ENCODE results near the gene SMARCC2. TPM values are rescaled to one million over a fixed set of nuclear protein-coding genes. Genes with fewer than 3 reads are reported as not detected.

Gene SMARCC2
- total RNA-seq, 4 donors from 2014 or later = 63.8 to 231 (median 135) TPM

GRCh38 chr12:56189918-56190694 is 823 bp upstream of the SMARCC2 start:
- DNase-seq = peak; percentile 86
- no peaks in the 10 kb centered on the region for H3K27me3 ChIP-seq
- in situ Hi-C loops (cut with MboI; ENCODE audit: low pct_ligation_motif_present in 1 of 4, low pct_unique_long_range_greater_than_20kb in 1 of 4, low sequenced_read_pairs in 3 of 4) = loop anchor here in 3 of 4 donors (5.0 to 10.0 kb wide), 4 partner anchors 58 to 277 kb away; partner anchors contain the start of genes SPRYD4 (in 2 of the 3) and ESYT1 (in 1 of the 3)
- TF ChIP-seq POLR2A (IDR thresholded peaks at IDR 0.05) = peak; percentile 31
- TF ChIP-seq CTCF (IDR thresholded peaks at IDR 0.05) = peak in 1 of 5 experiments; percentile 22
- no peak for TF ChIP-seq EP300 (IDR thresholded peaks at IDR 0.05; ENCODE audit: low read depth)
- TF ChIP-seq POLR2AphosphoS5 (IDR thresholded peaks at IDR 0.05) = no peak
- H3K4me3 ChIP-seq = peak overlapping the region; percentile 68 to 99 (median 92)
- peak overlapping the region; percentile 95 to 100 (median 99) for H3K27ac ChIP-seq
- 1 to 2% methylated on average over 27 to 42 of the region's 42 CpGs for WGBS, 2 donors (ENCODE audit: low coverage in 1 of 2)
- intact Hi-C loops (cut with DNase I; ENCODE audit: low total_unique reads) = loop anchor here (2.0 kb wide), 1 partner anchor 71 kb away; the partner anchor contains the start of gene ZC3H10
- no peaks in the 10 kb centered on the region for H3K9me3 ChIP-seq
- peaks cover 12 to 28% (median 22%) of the 10 kb centered on the region in 4 donors for H3K4me1 ChIP-seq
- peaks cover 0 to 10% (median 4%) of the 10 kb centered on the region in 4 donors for H3K36me3 ChIP-seq

GRCh38 chr12:56188778-56189098 is 545 bp downstream of the SMARCC2 start:
- Histone ChIP-seq H3K36me3 (peaks cover 0 to 23% (median 9%) of the 10 kb centered on the region in 4 donors), H3K27me3 (no peaks in the 10 kb centered on the region), H3K27ac (peak overlapping the region; percentile 95 to 100 (median 99)), H3K4me3 (peak overlapping the region; percentile 87 to 99 (median 98)), H3K9me3 (no peaks in the 10 kb centered on the region), H3K4me1 (peaks cover 12 to 28% (median 22%) of the 10 kb centered on the region in 4 donors)
- no peak for DNase-seq
- in situ Hi-C loops (cut with MboI; ENCODE audit: low pct_ligation_motif_present in 1 of 4, low pct_unique_long_range_greater_than_20kb in 1 of 4, low sequenced_read_pairs in 3 of 4) = loop anchor here in 2 of 4 donors (5.0 to 10.0 kb wide), 2 partner anchors 56 to 64 kb away; partner anchors contain the start of gene ESYT1 (in 1 of the 2)
- intact Hi-C loops (cut with DNase I; ENCODE audit: low total_unique reads) = loop anchor here (2.0 kb wide), 1 partner anchor 70 kb away; the partner anchor contains the start of gene ZC3H10
- 1% methylated on average over 15 of the region's 17 CpGs; no CpG with 5 or more reads in 1 of the 2 donors for WGBS, 2 donors (ENCODE audit: low coverage in 1 of 2)
- TF ChIP-seq EP300 (IDR thresholded peaks at IDR 0.05; ENCODE audit: low read depth) = no peak
- TF ChIP-seq CTCF (IDR thresholded peaks at IDR 0.05) = no peak
- TF ChIP-seq POLR2AphosphoS5 (IDR thresholded peaks at IDR 0.05) = no peak
- no peak for TF ChIP-seq POLR2A (IDR thresholded peaks at IDR 0.05)

- in situ Hi-C loops (cut with MboI; ENCODE audit: low pct_ligation_motif_present in 1 of 4, low pct_unique_long_range_greater_than_20kb in 1 of 4, low sequenced_read_pairs in 3 of 4) = loop anchor here in 2 of 4 donors (5.0 to 10.0 kb wide), 2 partner anchors 56 to 63 kb away; partner anchors contain the start of gene ESYT1 (in 1 of the 2)
- 5 to 43% methylated on average over 1 to 10 of the region's 10 CpGs for WGBS, 2 donors (ENCODE audit: low coverage in 1 of 2)
- no peak for DNase-seq
These were observed 1.0 kb downstream of the SMARCC2 start for GRCh38 chr12:56188131-56188777.

More at GRCh38 chr12:56188131-56188777, 1.0 kb downstream of the SMARCC2 start:
- TF ChIP-seq POLR2AphosphoS5 (IDR thresholded peaks at IDR 0.05) = no peak
- no peak for TF ChIP-seq EP300 (IDR thresholded peaks at IDR 0.05; ENCODE audit: low read depth)
- TF ChIP-seq CTCF (IDR thresholded peaks at IDR 0.05) = no peak
- TF ChIP-seq POLR2A (IDR thresholded peaks at IDR 0.05) = no peak
- Histone ChIP-seq H3K4me3 (peak overlapping the region; percentile 87 to 99 (median 98)), H3K36me3 (peaks cover 0 to 26% (median 12%) of the 10 kb centered on the region in 4 donors), H3K9me3 (no peaks in the 10 kb centered on the region), H3K27ac (peak overlapping the region; percentile 95 to 100 (median 99)), H3K4me1 (peaks cover 12 to 28% (median 22%) of the 10 kb centered on the region in 4 donors), H3K27me3 (no peaks in the 10 kb centered on the region)
- intact Hi-C loops (cut with DNase I; ENCODE audit: low total_unique reads) = loop anchor here (2.0 kb wide), 1 partner anchor 69 kb away; the partner anchor contains the start of gene ZC3H10
